ENCODE measurements around the gene INTS1. TPM values are rescaled to one million over a fixed set of nuclear protein-coding genes. Genes with fewer than 3 reads are reported as not detected.

INTS1 gene
- total and polyA plus RNA-seq, 2 of the 4 experiments (the other 2 are of a cell fraction), result 9.3 to 40.1 TPM

DNA sequence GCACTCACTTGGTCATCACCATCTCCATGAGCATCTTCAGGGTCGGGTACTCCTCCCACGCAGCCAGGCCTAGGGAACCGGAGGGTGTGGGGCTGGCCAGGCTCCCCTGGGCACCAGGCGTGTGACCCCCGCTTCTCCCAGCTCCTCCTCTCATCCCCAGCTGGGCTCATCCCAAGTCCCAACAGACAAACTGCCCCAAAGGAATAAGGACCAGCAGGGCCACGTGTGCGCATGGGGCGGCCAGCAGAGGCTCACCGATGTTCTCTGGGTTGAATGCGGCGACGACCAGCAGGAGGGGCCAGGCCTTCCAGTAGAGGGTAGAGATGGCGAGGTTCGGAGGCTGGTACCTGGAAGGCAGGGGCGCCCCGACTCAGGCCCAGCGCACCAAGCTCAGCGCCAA lies 14.9 kb downstream of the INTS1 start:
- no peak overlapping the region for H4K91ac ChIP-seq (ENCODE audit: insufficient read depth, low read depth, low read length)
- TF ChIP-seq, protein P1, sequence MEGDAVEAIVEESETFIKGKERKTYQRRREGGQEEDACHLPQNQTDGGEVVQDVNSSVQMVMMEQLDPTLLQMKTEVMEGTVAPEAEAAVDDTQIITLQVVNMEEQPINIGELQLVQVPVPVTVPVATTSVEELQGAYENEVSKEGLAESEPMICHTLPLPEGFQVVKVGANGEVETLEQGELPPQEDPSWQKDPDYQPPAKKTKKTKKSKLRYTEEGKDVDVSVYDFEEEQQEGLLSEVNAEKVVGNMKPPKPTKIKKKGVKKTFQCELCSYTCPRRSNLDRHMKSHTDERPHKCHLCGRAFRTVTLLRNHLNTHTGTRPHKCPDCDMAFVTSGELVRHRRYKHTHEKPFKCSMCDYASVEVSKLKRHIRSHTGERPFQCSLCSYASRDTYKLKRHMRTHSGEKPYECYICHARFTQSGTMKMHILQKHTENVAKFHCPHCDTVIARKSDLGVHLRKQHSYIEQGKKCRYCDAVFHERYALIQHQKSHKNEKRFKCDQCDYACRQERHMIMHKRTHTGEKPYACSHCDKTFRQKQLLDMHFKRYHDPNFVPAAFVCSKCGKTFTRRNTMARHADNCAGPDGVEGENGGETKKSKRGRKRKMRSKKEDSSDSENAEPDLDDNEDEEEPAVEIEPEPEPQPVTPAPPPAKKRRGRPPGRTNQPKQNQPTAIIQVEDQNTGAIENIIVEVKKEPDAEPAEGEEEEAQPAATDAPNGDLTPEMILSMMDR (conservative IDR thresholded peaks at IDR 0.05; ENCODE audit: low read depth, low read length), result no peak
- TF ChIP-seq BHLHE40 (IDR thresholded peaks at IDR 0.05; ENCODE audit: low read depth, low read length) (no peak), RAD21 (IDR thresholded peaks at IDR 0.05; ENCODE audit: low read length) (no peak), FOS (IDR thresholded peaks at IDR 0.05; ENCODE audit: low read depth, low read length) (no peak), MXI1 (IDR thresholded peaks at IDR 0.05; ENCODE audit: borderline replicate concordance, low read depth, low read length) (no peak), MAFK (IDR thresholded peaks at IDR 0.05; ENCODE audit: low read depth, low read length) (no peak), CHD1 (IDR thresholded peaks at IDR 0.05; ENCODE audit: low read depth, low read length) (no peak), POLR2A (IDR thresholded peaks at IDR 0.05; ENCODE audit: low read depth, low read length) (no peak), CEBPB (IDR thresholded peaks at IDR 0.05; ENCODE audit: low read depth, low read length) (no peak), SMC3 (IDR thresholded peaks at IDR 0.05; ENCODE audit: low read depth, low read length) (no peak), NFE2L2 (IDR thresholded peaks at IDR 0.05; ENCODE audit: low read depth, low read length) (no peak), RCOR1 (IDR thresholded peaks at IDR 0.05; ENCODE audit: insufficient replicate concordance, low read length) (no peak), RFX5 (IDR thresholded peaks at IDR 0.05; ENCODE audit: low read depth, low read length) (no peak), MAZ (IDR thresholded peaks at IDR 0.05; ENCODE audit: borderline replicate concordance, low read depth, low read length) (no peak)
- TF ChIP-seq, protein P2, sequence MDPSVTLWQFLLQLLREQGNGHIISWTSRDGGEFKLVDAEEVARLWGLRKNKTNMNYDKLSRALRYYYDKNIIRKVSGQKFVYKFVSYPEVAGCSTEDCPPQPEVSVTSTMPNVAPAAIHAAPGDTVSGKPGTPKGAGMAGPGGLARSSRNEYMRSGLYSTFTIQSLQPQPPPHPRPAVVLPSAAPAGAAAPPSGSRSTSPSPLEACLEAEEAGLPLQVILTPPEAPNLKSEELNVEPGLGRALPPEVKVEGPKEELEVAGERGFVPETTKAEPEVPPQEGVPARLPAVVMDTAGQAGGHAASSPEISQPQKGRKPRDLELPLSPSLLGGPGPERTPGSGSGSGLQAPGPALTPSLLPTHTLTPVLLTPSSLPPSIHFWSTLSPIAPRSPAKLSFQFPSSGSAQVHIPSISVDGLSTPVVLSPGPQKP (IDR thresholded peaks at IDR 0.05; ENCODE audit: borderline replicate concordance, low read depth, low read length), result no peak
- TF ChIP-seq, protein P3, sequence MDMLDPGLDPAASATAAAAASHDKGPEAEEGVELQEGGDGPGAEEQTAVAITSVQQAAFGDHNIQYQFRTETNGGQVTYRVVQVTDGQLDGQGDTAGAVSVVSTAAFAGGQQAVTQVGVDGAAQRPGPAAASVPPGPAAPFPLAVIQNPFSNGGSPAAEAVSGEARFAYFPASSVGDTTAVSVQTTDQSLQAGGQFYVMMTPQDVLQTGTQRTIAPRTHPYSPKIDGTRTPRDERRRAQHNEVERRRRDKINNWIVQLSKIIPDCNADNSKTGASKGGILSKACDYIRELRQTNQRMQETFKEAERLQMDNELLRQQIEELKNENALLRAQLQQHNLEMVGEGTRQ (IDR thresholded peaks at IDR 0.05; ENCODE audit: low read depth, low read length), result no peak
- no peak overlapping the region for H3K4me3 ChIP-seq (ENCODE audit: insufficient read depth, low read depth, low read length)
- H3K9ac ChIP-seq (ENCODE audit: low read depth, low read length), result no peak overlapping the region
- H3K56ac ChIP-seq (ENCODE audit: extremely low read depth, insufficient read depth, low read length), result no peak overlapping the region
- H3K27ac ChIP-seq (ENCODE audit: insufficient read depth, low read length), result no peak overlapping the region
- BruUV-seq (replicated peaks), result no TSS peak
- no peak overlapping the region for H2AK5ac ChIP-seq (ENCODE audit: low read depth, low read length)
- H3K23ac ChIP-seq (ENCODE audit: low read depth, low read length), result no peak overlapping the region
- H2AK9ac ChIP-seq (replicated peaks; ENCODE audit: low read depth, low read length, poor library complexity), result no peak overlapping the region
- intact Hi-C loops (cut with micrococcal nuclease), result no loop called here
- dilution Hi-C loops (cut with HindIII; ENCODE audit: low sequenced_read_pairs, unreplicated experiment), result no loop called here
- H4K20me1 ChIP-seq (ENCODE audit: insufficient read depth, low read length), result peaks cover 4% of the 10 kb centered on the region; the same call in 1 of the 2 replicates
- ATAC-seq (ENCODE audit: low read depth) (no peak), DNase-seq (no peak)
- WGBS, 2 experiments (ENCODE audit: extremely low coverage in 2 of 2, insufficient read length in 1 of 2), result 92% methylated on average over 8 of the region's 18 CpGs; no CpG with 5 or more reads in 1 of the 2 experiments
- no peaks in the 10 kb centered on the region for H3K27me3 ChIP-seq (ENCODE audit: control insufficient read depth, insufficient read depth, low read length)
- H3K4me2 ChIP-seq (ENCODE audit: low read depth, low read length), result no peak overlapping the region
- no peak overlapping the region for H3K14ac ChIP-seq (replicated peaks; ENCODE audit: low read depth, low read length)
- H3K9me1 ChIP-seq (ENCODE audit: insufficient read depth, low read length), result no peaks in the 10 kb centered on the region
- H2AFZ ChIP-seq (replicated peaks; ENCODE audit: low read length, poor library complexity), result no peak overlapping the region
- no peak overlapping the region for H2BK5ac ChIP-seq (ENCODE audit: low read depth, low read length, poor library complexity, severe bottlenecking)
- peaks cover 0 to 9% of the 10 kb centered on the region in 2 experiments; a peak in 1 of 4 replicates for H3K79me1 ChIP-seq (ENCODE audit: low read depth in 1 of 2, low read length in 2 of 2)
- H4K5ac ChIP-seq (ENCODE audit: low read depth, low read length), result no peak overlapping the region
- H4K8ac ChIP-seq (ENCODE audit: low read depth in 2 of 2, low read length in 2 of 2), result no peak overlapping the region
- no peaks in the 10 kb centered on the region for H3K9me3 ChIP-seq (ENCODE audit: control insufficient read depth, insufficient read depth, low read length)
- H2BK120ac ChIP-seq (ENCODE audit: low read depth, low read length), result no peak overlapping the region
- H3K18ac ChIP-seq (ENCODE audit: low read depth, low read length), result no peak overlapping the region
- peaks cover 76% of the 10 kb centered on the region for H3K36me3 ChIP-seq (ENCODE audit: control insufficient read depth, insufficient read depth, low read length)
- no peak overlapping the region for H2BK20ac ChIP-seq (ENCODE audit: low read depth, low read length)
- H2BK15ac ChIP-seq (ENCODE audit: low read depth, low read length), result no peak overlapping the region
- in situ Hi-C loops (cut with MboI; ENCODE audit: low sequenced_read_pairs), result no loop called here
- H3K4me1 ChIP-seq (ENCODE audit: control insufficient read depth, insufficient read depth, low read length), result no peaks in the 10 kb centered on the region
- ChIA-PET CTCF (no interaction called here), POLR2A (ENCODE audit: unreplicated experiment) (no interaction called here)
- H3K4ac ChIP-seq (ENCODE audit: low read depth, low read length), result no peak overlapping the region

Measured in IMR-90 (cell line).